GM23338 (cell line): Measurements from ENCODE around the gene CES3. TPM values are rescaled to one million over a fixed set of nuclear protein-coding genes. Genes with fewer than 3 reads are reported as not detected.

ENCODE experiments used
- ATAC-seq: fragments of 200-7000 bp; cut with Tn5 transposase; 3 replicates; pipeline ENCODE4 v1.9.1; 2020
- DNase-seq: peaks from one replicate; pipeline ENCODE4 v3.0.0-alpha.2; 2015; ENCODE audit warnings: low spot score
- H2AFZ ChIP-seq: fragments of 200-600 bp; sonication (generic); 2 replicates; pipeline ENCODE4 v1.8.0; 2016; ENCODE audit warnings: antibody characterized with exemption, mild to moderate bottlenecking, moderate library complexity
- H3F3A ChIP-seq: fragments of 200-600 bp; sonication (generic); replicated peaks from 2 replicates; pipeline ENCODE4 v1.8.0; 2017; ENCODE audit warnings: antibody characterized with exemption, mixed run types, low read depth
- H3K27ac ChIP-seq: fragments of 200-600 bp; sonication (generic); 2 replicates; pipeline ENCODE4 v1.6.1; 2016; ENCODE audit warnings: low read depth
- H3K27me3 ChIP-seq: fragments of 200-600 bp; sonication (generic); 2 replicates; pipeline ENCODE4 v1.8.0; 2016; ENCODE audit warnings: mild to moderate bottlenecking, mixed run types, moderate library complexity; ENCODE audit not compliant: insufficient read depth
- H3K36me3 ChIP-seq: fragments of 200-600 bp; sonication (generic); 2 replicates; pipeline ENCODE4 v1.8.0; 2016; ENCODE audit warnings: mild to moderate bottlenecking; ENCODE audit not compliant: insufficient read depth
- H3K4me1 ChIP-seq: fragments of 200-600 bp; sonication (generic); 2 replicates; pipeline ENCODE4 v1.8.0; 2016; ENCODE audit warnings: mild to moderate bottlenecking, moderate library complexity; ENCODE audit not compliant: insufficient read depth
- H3K4me2 ChIP-seq: fragments of 200-600 bp; sonication (generic); 2 replicates; pipeline ENCODE4 v1.7.1; 2017; ENCODE audit warnings: mixed run types
- H3K4me3 ChIP-seq: fragments of 200-600 bp; sonication (generic); 2 replicates; pipeline ENCODE4 v1.6.1; 2016; ENCODE audit warnings: mixed run types
- H3K79me2 ChIP-seq: fragments of 200-600 bp; sonication (generic); replicated peaks from 2 replicates; pipeline ENCODE4 v1.8.0; 2017; ENCODE audit warnings: mild to moderate bottlenecking; ENCODE audit not compliant: insufficient read depth
- H3K9me2 ChIP-seq: fragments of 200-600 bp; sonication (generic); 2 replicates; pipeline ENCODE4 v1.8.0; 2017; ENCODE audit not compliant: insufficient read depth
- H4K20me1 ChIP-seq: fragments of 200-600 bp; sonication (generic); replicated peaks from 2 replicates; pipeline ENCODE4 v1.8.0; 2017; ENCODE audit warnings: mild to moderate bottlenecking; ENCODE audit not compliant: insufficient read depth
- H3K27ac Mint-ChIP-seq: 2 replicates; pipeline ENCODE4 v1.8.0; 2020; ENCODE audit warnings: inconsistent platforms, mild to moderate bottlenecking, moderate library complexity, mixed read lengths
- H3K27me3 Mint-ChIP-seq: 3 replicates; pipeline ENCODE4 v1.8.0; 2022; ENCODE audit warnings: low read depth, mild to moderate bottlenecking, moderate library complexity, mixed read lengths, inconsistent platforms; ENCODE audit not compliant: insufficient read depth, poor library complexity
- H3K36me3 Mint-ChIP-seq: 3 replicates; pipeline ENCODE4 v1.8.0; 2021; ENCODE audit warnings: low read depth, mild to moderate bottlenecking, inconsistent platforms, moderate library complexity, mixed read lengths
- H3K4me1 Mint-ChIP-seq: 3 replicates; pipeline ENCODE4 v1.8.0; 2020; ENCODE audit warnings: mild to moderate bottlenecking, inconsistent platforms, mixed read lengths
- H3K4me3 Mint-ChIP-seq: 3 replicates; pipeline ENCODE4 v1.8.0; 2021; ENCODE audit warnings: moderate library complexity, mild to moderate bottlenecking, inconsistent platforms, mixed read lengths
- H3K9me3 Mint-ChIP-seq: 3 replicates; pipeline ENCODE4 v1.8.0; 2020; ENCODE audit warnings: moderate library complexity, mild to moderate bottlenecking, inconsistent platforms, mixed read lengths
- CREB1 ChIP-seq: fragments of 250-450 bp; sonication (Bioruptor Pico); IDR thresholded peaks from 2 replicates; pipeline ENCODE4 v1.5.0; 2020; ENCODE audit warnings: low read depth, mild to moderate bottlenecking, moderate library complexity
- EZH2 ChIP-seq: fragments of 200-600 bp; sonication (generic); IDR thresholded peaks from one replicate; pipeline ENCODE4 v1.8.0; 2017; ENCODE audit warnings: antibody characterized with exemption, mild to moderate bottlenecking, low read depth; ENCODE audit not compliant: unreplicated experiment
- ZNF331 ChIP-seq: fragments of 250-450 bp; sonication (Bioruptor Pico); IDR thresholded peaks from 2 replicates; pipeline ENCODE4 v1.5.0; 2020; ENCODE audit warnings: low read depth, mild to moderate bottlenecking, moderate library complexity
- polyA plus RNA-seq: library from polyadenylated mRNA; unstranded; fragments of >200 nt; fragmentation: Nextera tagmentation; extraction: Ambion mirVana; gene quantifications from 2 replicates; pipeline ENCODE4 v1.2.1, GENCODE V29; 2016
- total RNA-seq: library from RNA; depleted of rRNA; stranded (reverse); fragments of >200 nt; shearing (Covaris generic); gene quantifications from 2 replicates; pipeline ENCODE4 v1.2.3, GENCODE V29; 2014
- TF ChIP-seq, protein P1 (sequence below): IDR thresholded peaks from 2 replicates; pipeline ENCODE4 v1.6.1; 2016; ENCODE audit warnings: antibody characterized with exemption
- TF ChIP-seq, protein P2 (sequence below), 2 experiments: fragments of 200-600 bp in 1 of 2; sonication (generic) in 1 of 2; conservative IDR thresholded peaks; 2 replicates each; pipeline versions ENCODE4 v1.5.1 to v1.6.1; 2016 to 2017; ENCODE audit warnings: antibody characterized with exemption in 2 of 2, low read depth in 2 of 2, mild to moderate bottlenecking in 2 of 2, moderate library complexity in 1 of 2
- TF ChIP-seq, protein P3 (sequence below): fragments of 250-450 bp; sonication (Bioruptor Pico); IDR thresholded peaks from 2 replicates; pipeline ENCODE4 v1.5.0; 2020; ENCODE audit warnings: mild to moderate bottlenecking, moderate library complexity

CES3 gene
- total and polyA plus RNA-seq, 2 experiments from 2014 or later, result 0.55 to 1.0 TPM

DNA sequence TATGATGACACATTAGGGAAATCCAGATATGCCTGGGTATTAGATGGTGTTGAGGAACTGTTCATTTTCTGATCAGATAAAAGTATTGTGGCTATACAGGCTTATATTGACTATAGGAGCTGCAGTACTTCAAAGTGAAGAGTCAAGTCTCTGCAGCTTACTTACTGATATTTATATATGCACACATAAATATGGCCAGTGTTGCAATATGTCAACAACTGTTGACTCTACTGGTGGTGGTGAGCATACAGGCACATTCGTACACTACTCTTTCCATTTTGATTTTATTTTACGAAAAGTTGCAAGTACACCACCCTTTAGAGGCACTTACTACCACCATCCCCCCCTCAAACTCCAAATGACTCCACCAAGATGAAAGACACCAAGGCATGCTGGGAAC is 29.4 kb upstream of the CES3 start:
- Histone ChIP-seq H4K20me1 (peaks cover 3% of the 10 kb centered on the region), H3K36me3 (no peaks in the 10 kb centered on the region), H3K4me2 (no peak overlapping the region), H2AFZ (no peak overlapping the region), H3K27me3 (peaks cover 38% of the 10 kb centered on the region), H3F3A (0 out of 2 replicates have a peak, but pooled peaks cover 6% of the 10 kb centered on the region), H3K9me2 (no peaks in the 10 kb centered on the region), H3K4me1 (peaks cover 8% of the 10 kb centered on the region), H3K79me2 (peaks cover 3% of the 10 kb centered on the region; the same call in 1 of the 2 replicates), H3K4me3 (no peak overlapping the region), H3K27ac (no peak overlapping the region)
- Mint-ChIP-seq H3K27me3 (peaks cover 45% of the 10 kb centered on the region), H3K36me3 (peaks cover 5% of the 10 kb centered on the region; the same call in 1 of the 3 replicates), H3K9me3 (no peaks in the 10 kb centered on the region), H3K4me3 (no peak overlapping the region), H3K27ac (no peak overlapping the region), H3K4me1 (peaks cover 20% of the 10 kb centered on the region)
- DNase-seq (no peak), ATAC-seq (no peak)
- no peak for TF ChIP-seq EZH2
- TF ChIP-seq, protein P1, sequence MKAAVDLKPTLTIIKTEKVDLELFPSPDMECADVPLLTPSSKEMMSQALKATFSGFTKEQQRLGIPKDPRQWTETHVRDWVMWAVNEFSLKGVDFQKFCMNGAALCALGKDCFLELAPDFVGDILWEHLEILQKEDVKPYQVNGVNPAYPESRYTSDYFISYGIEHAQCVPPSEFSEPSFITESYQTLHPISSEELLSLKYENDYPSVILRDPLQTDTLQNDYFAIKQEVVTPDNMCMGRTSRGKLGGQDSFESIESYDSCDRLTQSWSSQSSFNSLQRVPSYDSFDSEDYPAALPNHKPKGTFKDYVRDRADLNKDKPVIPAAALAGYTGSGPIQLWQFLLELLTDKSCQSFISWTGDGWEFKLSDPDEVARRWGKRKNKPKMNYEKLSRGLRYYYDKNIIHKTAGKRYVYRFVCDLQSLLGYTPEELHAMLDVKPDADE, result no peak
- no peak for TF ChIP-seq ZNF331 (CRISPR knock-in tag)
- TF ChIP-seq, protein P2, sequence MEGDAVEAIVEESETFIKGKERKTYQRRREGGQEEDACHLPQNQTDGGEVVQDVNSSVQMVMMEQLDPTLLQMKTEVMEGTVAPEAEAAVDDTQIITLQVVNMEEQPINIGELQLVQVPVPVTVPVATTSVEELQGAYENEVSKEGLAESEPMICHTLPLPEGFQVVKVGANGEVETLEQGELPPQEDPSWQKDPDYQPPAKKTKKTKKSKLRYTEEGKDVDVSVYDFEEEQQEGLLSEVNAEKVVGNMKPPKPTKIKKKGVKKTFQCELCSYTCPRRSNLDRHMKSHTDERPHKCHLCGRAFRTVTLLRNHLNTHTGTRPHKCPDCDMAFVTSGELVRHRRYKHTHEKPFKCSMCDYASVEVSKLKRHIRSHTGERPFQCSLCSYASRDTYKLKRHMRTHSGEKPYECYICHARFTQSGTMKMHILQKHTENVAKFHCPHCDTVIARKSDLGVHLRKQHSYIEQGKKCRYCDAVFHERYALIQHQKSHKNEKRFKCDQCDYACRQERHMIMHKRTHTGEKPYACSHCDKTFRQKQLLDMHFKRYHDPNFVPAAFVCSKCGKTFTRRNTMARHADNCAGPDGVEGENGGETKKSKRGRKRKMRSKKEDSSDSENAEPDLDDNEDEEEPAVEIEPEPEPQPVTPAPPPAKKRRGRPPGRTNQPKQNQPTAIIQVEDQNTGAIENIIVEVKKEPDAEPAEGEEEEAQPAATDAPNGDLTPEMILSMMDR (conservative IDR thresholded peaks at IDR 0.05; ENCODE audit: low read depth in 2 of 2), result no peak

DNA sequence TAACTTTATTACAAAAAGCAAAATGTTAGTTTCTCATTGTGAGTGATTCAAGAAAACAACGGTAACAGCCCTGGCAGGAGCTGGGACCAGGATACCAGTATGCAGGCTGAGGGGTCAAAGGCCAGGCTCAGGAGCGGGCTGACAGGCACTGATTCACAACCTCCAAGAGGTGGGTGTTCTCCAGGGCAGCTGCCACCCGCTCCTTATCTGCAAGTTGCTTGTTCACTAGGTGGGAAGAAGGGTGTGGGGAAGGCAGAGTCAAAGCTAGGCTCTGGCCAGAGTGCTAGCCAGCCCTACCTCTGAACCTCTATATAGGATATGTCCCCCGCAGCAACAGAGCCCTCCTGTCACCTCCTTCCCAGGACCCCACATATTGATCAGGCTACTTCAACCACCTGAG is 29.0 kb upstream of the CES3 start:
- Mint-ChIP-seq H3K4me1 (peaks cover 18% of the 10 kb centered on the region), H3K36me3 (peaks cover 5% of the 10 kb centered on the region; the same call in 1 of the 3 replicates), H3K27ac (no peak overlapping the region), H3K9me3 (no peaks in the 10 kb centered on the region), H3K4me3 (no peak overlapping the region), H3K27me3 (peaks cover 40% of the 10 kb centered on the region)
- H3K4me3 ChIP-seq, result no peak overlapping the region
- no peak for DNase-seq
- H3K27ac ChIP-seq, result no peak overlapping the region
- no peaks in the 10 kb centered on the region for H3K36me3 ChIP-seq
- H3F3A ChIP-seq, result 0 out of 2 replicates have a peak, but pooled peaks cover 6% of the 10 kb centered on the region
- H2AFZ ChIP-seq, result no peak overlapping the region
- peaks cover 8% of the 10 kb centered on the region for H3K4me1 ChIP-seq
- peaks cover 33% of the 10 kb centered on the region for H3K27me3 ChIP-seq
- H3K9me2 ChIP-seq, result no peaks in the 10 kb centered on the region
- no peak for ATAC-seq
- H3K79me2 ChIP-seq, result peaks cover 3% of the 10 kb centered on the region; the same call in 1 of the 2 replicates
- H4K20me1 ChIP-seq, result peaks cover 7% of the 10 kb centered on the region
- no peak overlapping the region for H3K4me2 ChIP-seq
- TF ChIP-seq CREB1 (CRISPR knock-in tag) (no peak), EZH2 (no peak)
- TF ChIP-seq, protein P1, result no peak
- TF ChIP-seq, protein P3, sequence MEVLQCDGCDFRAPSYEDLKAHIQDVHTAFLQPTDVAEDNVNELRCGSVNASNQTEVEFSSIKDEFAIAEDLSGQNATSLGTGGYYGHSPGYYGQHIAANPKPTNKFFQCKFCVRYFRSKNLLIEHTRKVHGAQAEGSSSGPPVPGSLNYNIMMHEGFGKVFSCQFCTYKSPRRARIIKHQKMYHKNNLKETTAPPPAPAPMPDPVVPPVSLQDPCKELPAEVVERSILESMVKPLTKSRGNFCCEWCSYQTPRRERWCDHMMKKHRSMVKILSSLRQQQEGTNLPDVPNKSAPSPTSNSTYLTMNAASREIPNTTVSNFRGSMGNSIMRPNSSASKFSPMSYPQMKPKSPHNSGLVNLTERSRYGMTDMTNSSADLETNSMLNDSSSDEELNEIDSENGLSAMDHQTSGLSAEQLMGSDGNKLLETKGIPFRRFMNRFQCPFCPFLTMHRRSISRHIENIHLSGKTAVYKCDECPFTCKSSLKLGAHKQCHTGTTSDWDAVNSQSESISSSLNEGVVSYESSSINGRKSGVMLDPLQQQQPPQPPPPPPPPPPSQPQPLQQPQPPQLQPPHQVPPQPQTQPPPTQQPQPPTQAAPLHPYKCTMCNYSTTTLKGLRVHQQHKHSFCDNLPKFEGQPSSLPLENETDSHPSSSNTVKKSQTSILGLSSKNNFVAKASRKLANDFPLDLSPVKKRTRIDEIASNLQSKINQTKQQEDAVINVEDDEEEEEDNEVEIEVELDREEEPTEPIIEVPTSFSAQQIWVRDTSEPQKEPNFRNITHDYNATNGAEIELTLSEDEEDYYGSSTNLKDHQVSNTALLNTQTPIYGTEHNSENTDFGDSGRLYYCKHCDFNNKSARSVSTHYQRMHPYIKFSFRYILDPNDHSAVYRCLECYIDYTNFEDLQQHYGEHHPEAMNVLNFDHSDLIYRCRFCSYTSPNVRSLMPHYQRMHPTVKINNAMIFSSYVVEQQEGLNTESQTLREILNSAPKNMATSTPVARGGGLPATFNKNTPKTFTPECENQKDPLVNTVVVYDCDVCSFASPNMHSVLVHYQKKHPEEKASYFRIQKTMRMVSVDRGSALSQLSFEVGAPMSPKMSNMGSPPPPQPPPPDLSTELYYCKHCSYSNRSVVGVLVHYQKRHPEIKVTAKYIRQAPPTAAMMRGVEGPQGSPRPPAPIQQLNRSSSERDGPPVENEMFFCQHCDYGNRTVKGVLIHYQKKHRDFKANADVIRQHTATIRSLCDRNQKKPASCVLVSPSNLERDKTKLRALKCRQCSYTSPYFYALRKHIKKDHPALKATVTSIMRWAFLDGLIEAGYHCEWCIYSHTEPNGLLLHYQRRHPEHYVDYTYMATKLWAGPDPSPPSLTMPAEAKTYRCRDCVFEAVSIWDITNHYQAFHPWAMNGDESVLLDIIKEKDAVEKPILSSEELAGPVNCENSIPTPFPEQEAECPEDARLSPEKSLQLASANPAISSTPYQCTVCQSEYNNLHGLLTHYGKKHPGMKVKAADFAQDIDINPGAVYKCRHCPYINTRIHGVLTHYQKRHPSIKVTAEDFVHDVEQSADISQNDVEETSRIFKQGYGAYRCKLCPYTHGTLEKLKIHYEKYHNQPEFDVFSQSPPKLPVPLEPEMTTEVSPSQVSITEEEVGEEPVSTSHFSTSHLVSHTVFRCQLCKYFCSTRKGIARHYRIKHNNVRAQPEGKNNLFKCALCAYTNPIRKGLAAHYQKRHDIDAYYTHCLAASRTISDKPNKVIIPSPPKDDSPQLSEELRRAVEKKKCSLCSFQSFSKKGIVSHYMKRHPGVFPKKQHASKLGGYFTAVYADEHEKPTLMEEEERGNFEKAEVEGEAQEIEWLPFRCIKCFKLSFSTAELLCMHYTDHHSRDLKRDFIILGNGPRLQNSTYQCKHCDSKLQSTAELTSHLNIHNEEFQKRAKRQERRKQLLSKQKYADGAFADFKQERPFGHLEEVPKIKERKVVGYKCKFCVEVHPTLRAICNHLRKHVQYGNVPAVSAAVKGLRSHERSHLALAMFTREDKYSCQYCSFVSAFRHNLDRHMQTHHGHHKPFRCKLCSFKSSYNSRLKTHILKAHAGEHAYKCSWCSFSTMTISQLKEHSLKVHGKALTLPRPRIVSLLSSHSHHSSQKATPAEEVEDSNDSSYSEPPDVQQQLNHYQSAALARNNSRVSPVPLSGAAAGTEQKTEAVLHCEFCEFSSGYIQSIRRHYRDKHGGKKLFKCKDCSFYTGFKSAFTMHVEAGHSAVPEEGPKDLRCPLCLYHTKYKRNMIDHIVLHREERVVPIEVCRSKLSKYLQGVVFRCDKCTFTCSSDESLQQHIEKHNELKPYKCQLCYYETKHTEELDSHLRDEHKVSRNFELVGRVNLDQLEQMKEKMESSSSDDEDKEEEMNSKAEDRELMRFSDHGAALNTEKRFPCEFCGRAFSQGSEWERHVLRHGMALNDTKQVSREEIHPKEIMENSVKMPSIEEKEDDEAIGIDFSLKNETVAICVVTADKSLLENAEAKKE (CRISPR knock-in tag), result no peak
